Heart right ventricle (tissue), 16 donors: Measurements from ENCODE around the gene CPLX3. TPM values are rescaled to one million over a fixed set of nuclear protein-coding genes. Genes with fewer than 3 reads are reported as not detected.

Experiments
- ATAC-seq, 8 donors: fragments of 200-7000 bp; cut with Tn5 transposase; one replicate each; pipeline ENCODE4 v1.9.1; 2020; ENCODE audit warnings: mild to moderate bottlenecking in 8 of 8, moderate library complexity in 8 of 8, moderate number of reproducible peaks in 1 of 8
- DNase-seq, 2 donors: peaks; one replicate each; pipeline ENCODE4 v3.0.0-alpha.2; 2020
- H3K27ac ChIP-seq, 10 donors: fragments of 200-600 bp; sonication (generic) in 2 of 10; one replicate each; pipeline versions ENCODE4 v1.5.0 to v1.8.0; 2020 to 2022; ENCODE audit warnings: mild to moderate bottlenecking in 3 of 10
- H3K27me3 ChIP-seq, 7 donors: fragments of 200-600 bp; one replicate each; pipeline ENCODE4 v1.8.0; 2021 to 2022; ENCODE audit warnings: mild to moderate bottlenecking in 2 of 7
- H3K36me3 ChIP-seq, 9 donors: fragments of 200-600 bp; sonication (generic) in 1 of 9; one replicate each; pipeline versions ENCODE4 v1.5.0 to v1.8.0; 2020 to 2022; ENCODE audit warnings: mild to moderate bottlenecking in 2 of 9
- H3K4me1 ChIP-seq, 9 donors: fragments of 200-600 bp; sonication (generic) in 1 of 9; one replicate each; pipeline versions ENCODE4 v1.5.0 to v1.8.0; 2020 to 2022; ENCODE audit warnings: mild to moderate bottlenecking in 4 of 9
- H3K4me3 ChIP-seq, 10 donors: fragments of 200-600 bp; sonication (generic) in 2 of 10; one replicate each; pipeline versions ENCODE4 v1.5.0 to v1.8.0; 2020 to 2022; ENCODE audit warnings: mild to moderate bottlenecking in 7 of 10, moderate library complexity in 2 of 10
- H3K9me3 ChIP-seq, 11 donors: fragments of 200-600 bp in 10 of 11; sonication (generic) in 2 of 11; one replicate each; pipeline versions ENCODE4 v1.5.0 to v1.8.0; 2013 to 2022; ENCODE audit warnings: mild to moderate bottlenecking in 2 of 11, control low read depth in 1 of 11, moderate library complexity in 1 of 11
- WGBS, 2 donors: extraction: QIAGEN DNeasy Blood & Tissue Kit; methylation state at CpG; one replicate each; pipeline ENCODE4 v1.1.7; 2013; ENCODE audit warnings: inconsistent platforms in 1 of 2; 5-methylcytosine and 5-hydroxymethylcytosine counted together
- intact Hi-C, 10 donors: fragments of 100-400 bp; cut with DNase I; formaldehyde crosslinking; loops; one replicate each; pipeline versions ENCODE4 v1.11.1 to v1.14.2; 2022
- polyA plus RNA-seq, 2 donors: library from polyadenylated mRNA; stranded (reverse); fragments of 200-250 nt; gene quantifications; one replicate each; pipeline ENCODE4 v1.2.3, GENCODE V29; 2013
- total RNA-seq, 10 donors: library from RNA; stranded (reverse); fragmentation: NEBNext Ultra II Directional in 3 of 10; extraction: Animal tissue kit (Norgen Biotek cat#: 25700) in 3 of 10; gene quantifications; one replicate each; pipeline versions ENCODE4 v1.2.1 to v1.2.4, GENCODE V29; 2021 to 2023
- TF ChIP-seq, protein P1 (sequence below), 9 donors: fragments of 200-600 bp; sonication (generic) in 2 of 9; IDR thresholded peaks; one replicate each; pipeline versions ENCODE4 v1.5.0 to v1.8.0; 2021 to 2022; ENCODE audit warnings: antibody characterized with exemption in 9 of 9, mild to moderate bottlenecking in 5 of 9, moderate library complexity in 1 of 9
- donor health status: Arrhythmogenic right ventricular cardiomyopathy.
- donor health status: ischemic (EF 13 %, LVEDD 7.1; RV severe dilation, severe dysfunction).
- donor health status: healthy with polysubstance abuse.
- donor health status: DM: no; HTN: yes; CAD: no.
- donor health status: DM: no; HTN: no; CAD: no.
- donor health status: ischemic (EF 25% LVEDD 6.9; RV normal size, moderate dysfunction).
- donor health status: ischemic (EF 25% LVEDD 5.7; RV mildly dilated, moderate dysfunction).
- donor health status: healthy.
- donor health status: DM: yes; HTN: yes; CAD: no.
- donor health status: Ischemic cardiomyopathy.
- donor health status: ischemic (EF 35%, LVEDD 5.7; RV mildly dilated, moderate dysfunction).
- donor health status: nonischemic (EF 11% LVEDD 7.7; RV severe dilation, severe dysfunction).
- donor health status: DM: yes; HTN: yes; CAD: no.
- donor health status: PGD.
- donor health status: ischemic (EF 29% LVEDD 5.4; RV normal size, mild dysfunction).
- donor health status: nonischemic (EF 23%, LVEDD 6.1; RV moderate dilation, normal function).

CPLX3 gene
- total and polyA plus RNA-seq, 12 donors: 0.04 to 14.6 (median 1.3) TPM; not detected in 1

DNA sequence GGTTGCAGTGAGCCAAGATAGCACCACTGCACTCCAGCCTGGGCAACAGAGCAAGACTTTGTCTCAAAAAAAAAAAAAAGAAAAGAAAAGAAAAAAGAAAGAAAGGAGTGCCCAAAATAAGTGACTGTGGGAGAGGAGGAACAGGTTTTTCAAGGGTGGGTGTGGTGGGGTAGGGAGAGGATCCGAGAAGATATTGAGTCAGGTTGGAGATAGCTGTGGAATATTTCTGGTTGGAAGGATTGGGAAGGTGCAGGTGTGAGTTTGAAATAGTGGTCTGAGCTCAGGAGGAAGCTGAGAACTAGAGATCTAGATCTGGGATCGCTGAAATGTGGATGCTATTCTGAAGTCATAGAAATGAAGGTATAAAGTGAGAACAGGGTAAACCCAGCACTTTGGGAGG, 38.9 kb downstream of the CPLX3 start:
- H3K9me3 ChIP-seq: no peaks in the 10 kb centered on the region
- no peaks in the 10 kb centered on the region for H3K27me3 ChIP-seq
- ATAC-seq: no peak
- no peak overlapping the region for H3K27ac ChIP-seq
- peaks cover 0 to 22% (median 0%) of the 10 kb centered on the region in 9 donors for H3K36me3 ChIP-seq
- no peak overlapping the region for H3K4me3 ChIP-seq
- no peak for DNase-seq
- WGBS, 2 donors: 88 to 90% methylated on average over 2 of the region's 2 CpGs
- intact Hi-C loops: no loop called here
- H3K4me1 ChIP-seq: peaks cover 15 to 71% (median 51%) of the 10 kb centered on the region in 9 donors
- TF ChIP-seq, protein P1, sequence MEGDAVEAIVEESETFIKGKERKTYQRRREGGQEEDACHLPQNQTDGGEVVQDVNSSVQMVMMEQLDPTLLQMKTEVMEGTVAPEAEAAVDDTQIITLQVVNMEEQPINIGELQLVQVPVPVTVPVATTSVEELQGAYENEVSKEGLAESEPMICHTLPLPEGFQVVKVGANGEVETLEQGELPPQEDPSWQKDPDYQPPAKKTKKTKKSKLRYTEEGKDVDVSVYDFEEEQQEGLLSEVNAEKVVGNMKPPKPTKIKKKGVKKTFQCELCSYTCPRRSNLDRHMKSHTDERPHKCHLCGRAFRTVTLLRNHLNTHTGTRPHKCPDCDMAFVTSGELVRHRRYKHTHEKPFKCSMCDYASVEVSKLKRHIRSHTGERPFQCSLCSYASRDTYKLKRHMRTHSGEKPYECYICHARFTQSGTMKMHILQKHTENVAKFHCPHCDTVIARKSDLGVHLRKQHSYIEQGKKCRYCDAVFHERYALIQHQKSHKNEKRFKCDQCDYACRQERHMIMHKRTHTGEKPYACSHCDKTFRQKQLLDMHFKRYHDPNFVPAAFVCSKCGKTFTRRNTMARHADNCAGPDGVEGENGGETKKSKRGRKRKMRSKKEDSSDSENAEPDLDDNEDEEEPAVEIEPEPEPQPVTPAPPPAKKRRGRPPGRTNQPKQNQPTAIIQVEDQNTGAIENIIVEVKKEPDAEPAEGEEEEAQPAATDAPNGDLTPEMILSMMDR (IDR thresholded peaks at IDR 0.05): no peak

DNA sequence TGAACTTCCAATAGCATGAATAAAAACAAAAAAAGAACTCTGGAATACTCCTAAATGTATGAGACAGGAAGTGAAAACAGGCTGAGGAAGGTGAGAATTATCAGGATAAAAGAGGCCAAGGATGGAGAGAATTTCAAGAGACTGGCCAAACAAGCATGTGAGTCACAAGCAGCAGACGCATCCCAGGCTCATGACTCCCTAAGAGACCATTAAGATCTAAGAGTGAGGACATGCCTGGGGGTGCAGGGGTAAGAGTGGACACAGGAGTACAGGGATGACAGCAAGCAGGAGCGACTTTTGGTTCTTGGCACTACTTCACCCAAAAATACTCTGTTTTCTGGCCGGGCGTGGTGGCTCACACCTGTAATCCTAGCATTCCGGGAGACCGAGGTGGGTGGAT, 39.7 kb downstream of the CPLX3 start:
- H3K4me1 ChIP-seq: peaks cover 21 to 79% (median 59%) of the 10 kb centered on the region in 9 donors
- ATAC-seq: no peak
- no peak for DNase-seq
- 63 to 72% methylated on average over 6 of the region's 6 CpGs for WGBS, 2 donors
- peaks cover 0 to 22% (median 0%) of the 10 kb centered on the region in 9 donors for H3K36me3 ChIP-seq
- H3K27ac ChIP-seq: peak overlapping the region in 5 of 10 donors; percentile 22 to 50 (median 26)
- no peak overlapping the region for H3K4me3 ChIP-seq
- H3K9me3 ChIP-seq: no peaks in the 10 kb centered on the region
- intact Hi-C loops: no loop called here
- TF ChIP-seq, protein P1 (IDR thresholded peaks at IDR 0.05): no peak
- no peaks in the 10 kb centered on the region for H3K27me3 ChIP-seq

DNA sequence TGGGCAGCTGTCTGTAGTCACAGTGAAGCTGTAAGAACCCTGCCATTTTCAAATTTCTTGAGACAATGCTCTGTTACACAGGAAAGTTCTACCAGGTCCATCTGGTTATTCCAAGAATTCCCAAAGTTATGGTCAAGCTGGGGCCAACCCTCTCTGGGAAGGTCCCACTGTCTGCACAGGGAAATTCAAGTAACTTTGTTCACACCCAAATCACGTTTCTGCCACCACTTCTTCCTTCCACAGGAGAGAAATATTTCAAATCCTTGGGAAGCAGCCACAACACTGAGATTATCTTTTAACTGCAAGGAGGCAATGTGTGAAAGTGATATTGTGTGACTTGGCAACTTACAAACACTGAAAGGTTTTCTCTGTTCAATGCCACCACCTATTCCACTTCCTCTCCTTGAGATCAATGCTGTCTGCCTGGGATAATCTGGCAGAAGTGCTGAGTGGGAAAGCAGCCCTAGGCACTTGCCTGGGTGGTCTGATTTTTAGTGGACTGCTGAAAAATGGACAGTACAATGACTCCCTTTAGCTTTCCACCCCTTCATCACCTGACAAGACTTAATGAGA, 41.1 kb downstream of the CPLX3 start:
- Histone ChIP-seq H3K4me1 (peaks cover 21 to 93% (median 73%) of the 10 kb centered on the region in 9 donors), H3K4me3 (no peak overlapping the region), H3K27ac (peak overlapping the region; percentile 2 to 94 (median 76)), H3K36me3 (peaks cover 0 to 22% (median 0%) of the 10 kb centered on the region in 9 donors), H3K9me3 (no peaks in the 10 kb centered on the region), H3K27me3 (no peaks in the 10 kb centered on the region)
- DNase-seq: no peak
- no peak for ATAC-seq
- WGBS, 2 donors: 21% methylated on average over 1 of the region's 1 CpG
- intact Hi-C loops: loop anchor here in 1 of 10 donors (2.0 kb wide), 1 partner anchor 23 kb away; no protein-coding TSS in a partner anchor
- TF ChIP-seq, protein P1 (IDR thresholded peaks at IDR 0.05): no peak

DNA sequence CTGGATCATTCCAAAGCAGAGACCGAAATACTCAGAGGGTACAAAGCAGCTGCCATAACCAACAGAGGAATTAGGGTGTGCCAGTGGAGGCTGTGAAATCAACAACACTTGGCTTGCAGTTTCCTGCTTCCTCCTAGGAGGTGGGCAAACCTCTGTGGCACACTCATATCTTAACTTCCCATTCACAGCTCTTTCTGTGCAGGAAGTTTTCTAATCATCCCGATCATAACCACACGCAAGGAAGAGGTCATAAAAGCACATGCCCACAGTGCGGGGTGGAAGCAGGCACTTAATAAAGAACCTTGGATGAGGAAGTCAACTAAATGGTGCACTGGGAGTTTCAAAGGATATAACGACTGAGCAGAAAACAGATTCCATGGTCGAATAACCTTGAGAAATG, 41.6 kb downstream of the CPLX3 start:
- H3K36me3 ChIP-seq: peaks cover 0 to 22% (median 0%) of the 10 kb centered on the region in 9 donors
- peak in 3 of 8 donors; percentile 3 to 8 (median 4) for ATAC-seq
- WGBS, 2 donors: 54 to 57% methylated on average over 6 of the region's 6 CpGs
- H3K4me3 ChIP-seq: no peak overlapping the region
- DNase-seq: no peak
- H3K27me3 ChIP-seq: no peaks in the 10 kb centered on the region
- TF ChIP-seq, protein P1 (IDR thresholded peaks at IDR 0.05): no peak
- H3K27ac ChIP-seq: peak overlapping the region; percentile 2 to 94 (median 76)
- intact Hi-C loops: loop anchor here in 1 of 10 donors (2.0 kb wide), 1 partner anchor 23 kb away; no protein-coding TSS in a partner anchor
- H3K9me3 ChIP-seq: no peaks in the 10 kb centered on the region
- H3K4me1 ChIP-seq: peaks cover 21 to 93% (median 74%) of the 10 kb centered on the region in 9 donors
